Activated naive CD4-positive, alpha-beta T cell treated with anti-CD3 and anti-CD28 coated beads for 36 hours (primary cell): Measurements from ENCODE around the gene WDR59. TPM values are rescaled to one million over a fixed set of nuclear protein-coding genes. Genes with fewer than 3 reads are reported as not detected.
A peak's percentile ranks its signal among the peaks of the same experiment; 100 is the strongest.
"Not testable (repeated sequence)": the region's sequence is repeated elsewhere in the genome, so short reads cannot be mapped to it uniquely, and the experiment has no call there.

Experiments used
- CTCF ChIA-PET: fragments of 350-600 bp; sonication (Branson Sonifier 250); formaldehyde crosslinking; loops from one replicate; lab custom pipeline; 2021; ENCODE audit warnings: antibody characterized with exemption; lab: Charles Lee
- DNase-seq: peaks from one replicate; pipeline ENCODE4 v3.0.0-alpha.2; 2020
- H3K27ac Mint-ChIP-seq: one replicate; pipeline ENCODE4 v1.8.0; 2021; ENCODE audit warnings: mild to moderate bottlenecking, mixed read lengths
- H3K27me3 Mint-ChIP-seq: one replicate; pipeline ENCODE4 v1.8.0; 2021; ENCODE audit warnings: low read depth, mixed read lengths
- H3K36me3 Mint-ChIP-seq: one replicate; pipeline ENCODE4 v1.8.0; 2021; ENCODE audit warnings: low read depth, mixed read lengths
- H3K4me1 Mint-ChIP-seq: one replicate; pipeline ENCODE4 v1.8.0; 2021; ENCODE audit warnings: low read depth, mixed read lengths
- H3K4me3 Mint-ChIP-seq: one replicate; pipeline ENCODE4 v1.8.0; 2021; ENCODE audit warnings: mild to moderate bottlenecking, moderate library complexity, mixed read lengths
- H3K9me3 Mint-ChIP-seq: one replicate; pipeline ENCODE4 v1.8.0; 2021; ENCODE audit warnings: mixed read lengths
- intact Hi-C: fragments of 100-400 bp; cut with micrococcal nuclease; formaldehyde crosslinking; loops from one replicate; pipeline ENCODE4 v1.15.1; 2023
- total RNA-seq, 2 experiments: library from RNA; stranded (reverse); gene quantifications; one replicate each; pipeline ENCODE4 v1.2.3, GENCODE V29; 2021

The WDR59 gene
- 10 to 100 TPM; 47.8 to 55.6 TPM for total RNA-seq

- Mint-ChIP-seq H3K27me3 (no peaks in the 10 kb centered on the region), H3K36me3 (no peaks in the 10 kb centered on the region), H3K4me1 (peaks cover 16% of the 10 kb centered on the region), H3K27ac (peak within 1 kb of the TSS; percentile 73), H3K9me3 (no peaks in the 10 kb centered on the region), H3K4me3 (peak within 1 kb of the TSS; percentile 88)
- intact Hi-C loops, result loop anchor here (1.0 to 5.0 kb wide), 6 partner anchors 116 to 663 kb away; partner anchors contain the start of genes CFDP1, KARS1, MLKL and TERF2IP
- CTCF ChIA-PET, result interaction anchor here (0.6 to 4.9 kb wide), 3 partner anchors 13 to 408 kb away, joined by 3 to 27 read pairs (median 10); partner anchors contain the start of gene ZNRF1
- DNase-seq, result peak; percentile 100
Measured at GRCh38 chr16:74984529-74985296, at the start of gene WDR59. Gene WDR59 (minus strand): TSS chr16:74985123. CDS start chr16:74985017, 106 bp downstream.

- Mint-ChIP-seq H3K36me3 (peaks cover 2% of the 10 kb centered on the region), H3K4me1 (peaks cover 3% of the 10 kb centered on the region), H3K27ac (no peak overlapping the region), H3K9me3 (peaks cover 6% of the 10 kb centered on the region), H3K4me3 (no peak overlapping the region), H3K27me3 (no peaks in the 10 kb centered on the region)
- CTCF ChIA-PET, result no interaction called here
- DNase-seq, result no peak
- intact Hi-C loops, result no loop called here
Measured at GRCh38 chr16:75032655-75033054, 47.7 kb upstream of the WDR59 start.

GRCh38 chr16:75029854-75030253, 44.9 kb upstream of the WDR59 start:
- H3K4me3 Mint-ChIP-seq, result no peak overlapping the region
- no peaks in the 10 kb centered on the region for H3K9me3 Mint-ChIP-seq
- no peaks in the 10 kb centered on the region for H3K36me3 Mint-ChIP-seq
- H3K27ac Mint-ChIP-seq, result no peak overlapping the region
- CTCF ChIA-PET, result no interaction called here
- intact Hi-C loops, result no loop called here
- H3K4me1 Mint-ChIP-seq, result peaks cover 4% of the 10 kb centered on the region
- DNase-seq, result no peak
- H3K27me3 Mint-ChIP-seq, result no peaks in the 10 kb centered on the region

GRCh38 chr16:75028544-75029135, 43.7 kb upstream of the WDR59 start:
- H3K36me3 Mint-ChIP-seq, result no peaks in the 10 kb centered on the region
- intact Hi-C loops, result no loop called here
- no peaks in the 10 kb centered on the region for H3K9me3 Mint-ChIP-seq
- H3K27me3 Mint-ChIP-seq, result no peaks in the 10 kb centered on the region
- H3K4me3 Mint-ChIP-seq, result no peak overlapping the region
- no peak for DNase-seq
- CTCF ChIA-PET, result no interaction called here
- H3K27ac Mint-ChIP-seq, result no peak overlapping the region
- peaks cover 12% of the 10 kb centered on the region for H3K4me1 Mint-ChIP-seq

GRCh38 chr16:75027520-75028300, 42.8 kb upstream of the WDR59 start:
- H3K36me3 Mint-ChIP-seq, result no peaks in the 10 kb centered on the region
- H3K9me3 Mint-ChIP-seq, result peaks cover under 1% of the 10 kb centered on the region
- intact Hi-C loops, result no loop called here
- peaks cover 19% of the 10 kb centered on the region for H3K4me1 Mint-ChIP-seq
- H3K27me3 Mint-ChIP-seq, result no peaks in the 10 kb centered on the region
- no peak overlapping the region for H3K27ac Mint-ChIP-seq
- no peak for DNase-seq
- CTCF ChIA-PET, result no interaction called here
- H3K4me3 Mint-ChIP-seq, result no peak overlapping the region

GRCh38 chr16:75026892-75027391, 42.0 kb upstream of the WDR59 start:
- Mint-ChIP-seq H3K36me3 (peaks cover 1% of the 10 kb centered on the region), H3K4me1 (peaks cover 21% of the 10 kb centered on the region), H3K27ac (no peak overlapping the region), H3K4me3 (no peak overlapping the region), H3K9me3 (peaks cover 2% of the 10 kb centered on the region), H3K27me3 (no peaks in the 10 kb centered on the region)
- CTCF ChIA-PET, result interaction anchor here (0.6 kb wide), 1 partner anchor 9 kb away, joined by 3 read pairs; no protein-coding TSS in a partner anchor
- DNase-seq, result no peak
- intact Hi-C loops, result no loop called here

GRCh38 chr16:75026239-75026891, 41.4 kb upstream of the WDR59 start:
- CTCF ChIA-PET, result interaction anchor here (0.6 kb wide), 1 partner anchor 9 kb away, joined by 3 read pairs; no protein-coding TSS in a partner anchor

GRCh38 chr16:75025761-75026160, 40.8 kb upstream of the WDR59 start:
- Mint-ChIP-seq H3K27ac (no peak overlapping the region), H3K27me3 (no peaks in the 10 kb centered on the region), H3K4me1 (peaks cover 21% of the 10 kb centered on the region), H3K36me3 (peaks cover 12% of the 10 kb centered on the region), H3K9me3 (peaks cover 13% of the 10 kb centered on the region), H3K4me3 (no peak overlapping the region)
- CTCF ChIA-PET, result no interaction called here
- DNase-seq, result no peak
- intact Hi-C loops, result no loop called here

More at GRCh38 chr16:75026239-75026891, 41.4 kb upstream of the WDR59 start:
- H3K4me3 Mint-ChIP-seq, H3K36me3 Mint-ChIP-seq, H3K9me3 Mint-ChIP-seq, intact Hi-C loops, H3K27me3 Mint-ChIP-seq, H3K27ac Mint-ChIP-seq, DNase-seq: not testable (repeated sequence)
- peaks cover 21% of the 10 kb centered on the region for H3K4me1 Mint-ChIP-seq

GRCh38 chr16:75024594-75024993, 39.7 kb upstream of the WDR59 start:
- intact Hi-C loops, result no loop called here

GRCh38 chr16:75024182-75024581, 39.3 kb upstream of the WDR59 start:
- intact Hi-C loops, result no loop called here
- Mint-ChIP-seq H3K36me3 (peaks cover 14% of the 10 kb centered on the region), H3K4me3 (no peak overlapping the region), H3K9me3 (peaks cover 14% of the 10 kb centered on the region), H3K4me1 (peaks cover 23% of the 10 kb centered on the region), H3K27ac (no peak overlapping the region), H3K27me3 (no peaks in the 10 kb centered on the region)
- CTCF ChIA-PET, result no interaction called here
- DNase-seq, result no peak

More at GRCh38 chr16:75024594-75024993, 39.7 kb upstream of the WDR59 start:
- H3K4me3 Mint-ChIP-seq, result no peak overlapping the region
- no peak for DNase-seq
- CTCF ChIA-PET, result no interaction called here
- H3K27me3 Mint-ChIP-seq, result no peaks in the 10 kb centered on the region
- peaks cover 21% of the 10 kb centered on the region for H3K4me1 Mint-ChIP-seq
- no peak overlapping the region for H3K27ac Mint-ChIP-seq
- H3K9me3 Mint-ChIP-seq, result peaks cover 14% of the 10 kb centered on the region
- H3K36me3 Mint-ChIP-seq, result peaks cover 14% of the 10 kb centered on the region

GRCh38 chr16:75023009-75023408, 38.1 kb upstream of the WDR59 start:
- peak overlapping the region; percentile 67 for H3K27ac Mint-ChIP-seq
- DNase-seq, result no peak
- H3K27me3 Mint-ChIP-seq, result no peaks in the 10 kb centered on the region
- intact Hi-C loops, result loop anchor here (1.0 kb wide), 1 partner anchor 11 kb away; no protein-coding TSS in a partner anchor
- H3K4me1 Mint-ChIP-seq, result peaks cover 28% of the 10 kb centered on the region
- H3K4me3 Mint-ChIP-seq, result no peak overlapping the region
- CTCF ChIA-PET, result interaction anchor here (1.3 kb wide), 1 partner anchor 11 kb away, joined by 3 read pairs; no protein-coding TSS in a partner anchor
- H3K36me3 Mint-ChIP-seq, result peaks cover 14% of the 10 kb centered on the region
- peaks cover 14% of the 10 kb centered on the region for H3K9me3 Mint-ChIP-seq
